ENCODE results near the gene RPTN.

- no peak for TF ChIP-seq CTCF (IDR thresholded peaks at IDR 0.05; ENCODE audit: insufficient read depth, low read length)
- no peak for TF ChIP-seq REST (IDR thresholded peaks at IDR 0.05; ENCODE audit: insufficient replicate concordance, low read depth)
- TF ChIP-seq POLR2AphosphoS5 (IDR thresholded peaks at IDR 0.05; ENCODE audit: low read depth), result no peak
Observed at GRCh38 chr1:152109231-152109997, 49.6 kb downstream of the RPTN start.

Data from HL-60 (cell line).